ENCODE results near the gene MUC6.

MUC6 gene

DNA sequence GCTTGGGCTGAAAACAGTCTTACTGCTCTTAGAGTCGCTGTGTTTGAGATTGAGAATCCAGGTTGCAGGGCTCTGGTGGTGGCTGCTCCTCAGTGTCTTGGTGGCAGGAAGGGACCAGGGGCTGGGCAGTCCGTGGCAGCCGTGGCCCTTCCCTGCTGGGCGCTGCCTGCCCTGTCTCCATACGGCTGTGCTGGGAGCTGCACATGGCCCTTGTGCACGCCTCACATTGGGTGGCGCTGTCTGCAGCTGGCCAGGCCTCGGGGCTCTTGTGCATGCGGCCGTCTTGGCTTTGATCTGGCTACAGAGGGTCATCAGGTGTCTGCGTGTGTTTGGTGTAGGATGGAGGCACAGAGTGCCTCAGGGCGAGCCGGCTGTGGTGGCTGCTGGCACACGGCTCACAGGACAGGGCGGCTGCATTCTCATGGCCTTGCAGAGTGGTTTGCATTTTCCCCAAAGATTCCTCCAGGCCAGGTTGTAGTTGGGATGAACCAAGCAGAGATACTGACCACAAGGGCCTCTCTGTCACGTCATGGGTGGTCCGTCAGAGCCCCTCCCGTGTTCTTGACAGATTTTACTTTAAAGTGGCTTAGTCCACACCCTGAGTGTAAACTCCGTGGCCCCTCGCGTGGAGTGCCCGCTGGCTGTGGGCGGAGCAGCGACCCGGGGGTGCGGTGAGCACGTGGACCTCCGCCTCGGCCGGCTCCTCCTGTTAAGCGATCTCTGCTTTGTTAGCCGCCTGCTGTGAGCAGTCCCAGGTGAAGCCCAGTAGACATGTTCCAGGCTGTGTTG is 34.7 kb downstream of the MUC6 start:
- no peak for DNase-seq

DNA sequence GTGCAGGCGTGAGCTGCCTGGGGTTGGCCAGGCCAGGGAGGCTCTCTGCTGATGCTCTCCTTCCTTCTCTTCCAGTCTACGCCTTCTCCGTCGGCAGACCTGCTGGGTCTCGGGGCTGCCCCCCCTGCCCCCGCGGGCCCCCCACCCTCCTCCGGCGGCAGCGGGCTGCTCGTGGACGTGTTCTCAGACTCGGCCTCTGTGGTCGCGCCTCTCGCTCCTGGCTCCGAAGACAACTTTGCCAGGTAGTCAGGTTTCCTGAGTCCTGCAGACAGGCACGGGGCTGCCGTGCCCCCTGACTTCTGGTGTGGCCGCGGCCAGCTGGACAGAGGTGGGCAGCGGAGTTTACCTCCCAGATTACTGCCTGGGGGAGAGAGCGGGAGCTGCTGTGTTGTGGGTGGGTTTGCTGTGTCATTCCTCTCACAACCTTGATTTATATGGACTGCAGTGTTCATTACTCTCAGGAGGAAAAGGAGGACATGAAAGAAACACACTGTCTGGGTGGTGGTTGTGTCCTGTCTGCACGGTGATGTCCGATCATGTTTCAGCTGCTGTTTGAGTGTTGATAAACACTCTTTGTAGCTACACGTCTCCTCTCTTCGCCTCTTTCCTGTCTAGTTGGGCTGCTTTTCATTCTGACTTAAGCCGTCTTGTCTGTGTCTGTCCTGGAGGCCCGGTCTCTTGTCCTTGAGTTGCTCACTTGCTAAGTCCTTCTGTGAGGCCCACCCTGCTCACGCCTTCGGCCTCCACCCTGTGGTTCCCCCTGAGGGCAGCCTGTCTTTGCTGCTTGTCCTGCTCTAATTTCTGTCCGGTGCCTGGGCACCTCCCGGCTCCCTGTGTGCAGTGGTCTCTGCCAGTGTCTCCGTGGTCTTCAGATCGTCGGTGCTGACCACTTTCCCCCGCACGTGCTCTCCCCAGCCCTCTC is 35.9 kb downstream of the MUC6 start:
- DNase-seq: no peak

DNA sequence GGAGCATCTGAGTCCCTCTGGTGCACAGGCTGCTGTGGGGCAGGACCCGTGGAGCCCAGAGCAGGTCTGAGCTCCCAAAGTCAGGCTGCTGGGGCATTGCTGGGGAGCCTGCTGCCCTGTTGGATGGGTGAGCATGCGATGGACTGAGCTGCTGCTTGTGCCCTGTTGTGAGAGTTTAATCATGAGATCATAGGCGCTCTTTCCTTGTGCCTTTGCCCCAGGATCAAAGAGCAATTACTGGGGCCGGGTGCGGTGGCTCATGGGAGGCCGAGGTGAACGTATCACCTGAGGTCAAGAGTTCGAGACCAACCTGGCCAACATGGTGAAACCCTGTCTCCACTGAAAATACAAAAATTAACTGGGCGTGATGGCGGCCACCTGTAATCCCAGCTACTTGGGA is 37.5 kb downstream of the MUC6 start:
- DNase-seq: no peak

DNA sequence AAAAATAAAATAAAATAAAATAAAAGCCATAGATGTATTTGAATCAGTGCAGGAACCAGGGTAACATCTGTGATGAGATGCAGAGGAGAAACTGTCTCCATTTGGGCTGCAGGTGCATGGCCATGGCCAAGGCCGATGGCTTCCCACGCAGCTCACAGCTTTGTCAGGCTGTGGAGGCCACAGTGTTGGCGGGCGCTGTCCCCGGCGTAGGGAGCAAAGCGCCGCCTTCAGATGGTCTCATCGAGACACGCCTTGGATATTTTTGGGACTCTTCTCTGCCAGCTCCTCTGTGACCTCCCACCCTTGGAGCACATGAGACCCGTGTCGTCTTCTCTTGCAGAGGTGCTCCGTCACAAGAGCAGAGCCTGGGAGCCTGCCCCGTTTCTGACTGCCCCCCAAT is 38.6 kb downstream of the MUC6 start:
- DNase-seq: no peak

DNA sequence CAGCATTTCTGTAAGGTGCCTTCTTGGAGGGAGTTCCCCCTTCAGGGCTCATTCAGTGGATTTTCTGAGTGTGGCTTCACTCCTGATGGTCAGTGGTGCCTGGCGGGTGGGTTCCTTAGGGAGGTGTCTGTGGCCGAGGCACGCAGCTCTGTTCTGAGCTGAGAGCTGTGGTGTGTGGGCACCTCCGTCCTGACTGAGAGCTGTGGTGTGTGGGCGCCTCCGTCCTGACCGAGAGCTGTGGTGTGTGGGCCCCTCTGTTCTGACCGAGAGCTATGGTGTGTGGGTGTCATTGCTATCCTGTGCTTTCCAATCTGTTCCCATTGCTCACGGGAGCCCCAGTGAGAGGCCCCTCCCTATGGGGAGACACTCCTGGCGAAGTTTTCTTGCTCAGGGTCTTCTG is 39.8 kb downstream of the MUC6 start:
- DNase-seq: no peak

DNA sequence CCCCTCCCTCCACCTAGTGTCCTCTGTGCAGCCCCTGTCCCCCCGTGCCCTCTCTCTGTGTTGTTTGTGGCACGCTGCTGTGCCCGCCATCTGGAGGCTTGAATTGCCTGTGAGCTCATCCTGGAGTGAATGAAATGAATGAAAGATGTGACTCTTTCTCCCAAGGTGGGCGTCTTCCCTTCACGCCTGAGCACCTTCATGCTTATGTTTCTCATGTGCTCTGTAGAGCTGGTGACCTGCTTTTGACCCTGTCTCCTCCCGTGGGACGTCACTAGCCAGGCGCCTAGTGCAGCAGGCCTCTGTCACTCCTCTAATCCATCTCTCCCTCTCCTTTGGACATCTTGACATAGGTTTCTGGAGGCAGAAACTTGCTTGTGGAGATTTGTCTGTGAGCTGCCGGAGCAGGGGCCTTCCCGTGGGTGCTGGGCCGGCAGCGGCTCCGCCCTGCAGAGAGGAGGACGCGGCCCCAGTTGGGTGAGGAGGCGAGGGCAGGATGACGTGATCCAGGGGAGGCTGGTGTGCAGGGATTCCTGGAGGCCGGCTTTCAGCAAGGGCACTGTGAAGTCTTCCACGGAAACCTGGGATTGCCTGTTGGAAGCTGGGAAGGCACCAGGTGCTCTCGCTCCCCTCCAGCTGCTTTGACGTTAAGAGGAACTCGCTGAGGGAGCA is 40.6 kb downstream of the MUC6 start:
- DNase-seq: no peak

DNA sequence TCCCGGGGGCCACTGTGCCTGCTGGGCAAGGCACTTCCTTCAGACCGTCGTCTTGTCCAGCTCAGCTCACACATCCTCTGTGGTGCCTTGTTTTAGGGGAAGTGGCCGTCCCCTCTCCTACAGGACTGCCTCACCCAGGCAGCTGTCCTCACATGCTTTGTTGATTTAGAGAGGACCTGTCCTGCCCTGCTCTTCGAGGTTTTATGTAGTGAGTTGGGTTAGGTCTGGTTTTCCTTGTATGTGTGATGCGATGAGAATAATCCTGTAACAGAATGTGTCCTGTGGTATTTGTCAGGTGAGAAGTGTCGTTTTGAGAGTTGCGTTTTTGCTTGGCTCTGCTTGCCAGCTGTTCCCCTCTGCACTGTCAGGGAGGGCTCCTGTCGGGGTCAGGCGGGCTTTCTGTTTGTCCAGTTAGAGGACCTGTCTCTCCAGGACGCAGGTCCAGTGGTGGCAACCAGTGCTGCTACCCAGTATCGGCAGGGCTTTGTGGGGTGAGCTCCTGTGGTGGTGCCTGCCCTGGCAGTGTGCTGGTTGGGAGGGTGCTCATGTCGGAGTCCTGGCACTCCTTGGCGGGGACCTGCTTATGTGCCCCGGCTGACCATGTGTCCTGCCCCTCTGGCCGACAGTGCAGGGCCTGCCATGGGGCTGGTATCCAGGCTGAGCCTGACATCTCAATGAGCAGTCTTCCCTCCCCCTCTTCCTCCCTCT is 41.3 kb downstream of the MUC6 start:
- DNase-seq: no peak

DNA sequence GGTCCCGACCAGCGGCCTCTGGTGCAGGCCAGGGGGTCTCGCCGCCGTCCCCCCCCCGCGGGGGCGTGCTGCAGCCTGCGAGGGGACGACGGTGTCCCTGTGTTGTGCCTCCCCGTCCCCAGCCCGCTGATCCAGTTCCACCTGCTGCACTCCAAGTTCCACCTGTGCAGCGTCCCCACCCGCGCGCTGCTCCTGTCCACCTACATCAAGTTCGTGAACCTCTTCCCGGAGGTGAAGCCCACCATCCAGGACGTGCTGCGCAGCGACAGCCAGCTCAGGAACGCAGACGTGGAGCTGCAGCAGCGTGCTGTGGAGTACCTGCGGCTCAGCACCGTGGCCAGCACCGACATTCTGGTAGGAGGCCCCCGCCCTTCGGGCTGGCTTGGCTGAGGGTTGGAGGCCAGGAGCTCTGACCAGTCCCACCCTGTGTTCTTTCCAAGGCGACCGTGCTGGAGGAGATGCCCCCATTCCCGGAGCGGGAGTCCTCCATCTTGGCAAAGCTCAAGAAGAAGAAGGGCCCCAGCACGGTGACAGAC is 42.8 kb downstream of the MUC6 start:
- DNase-seq: no peak

DNA sequence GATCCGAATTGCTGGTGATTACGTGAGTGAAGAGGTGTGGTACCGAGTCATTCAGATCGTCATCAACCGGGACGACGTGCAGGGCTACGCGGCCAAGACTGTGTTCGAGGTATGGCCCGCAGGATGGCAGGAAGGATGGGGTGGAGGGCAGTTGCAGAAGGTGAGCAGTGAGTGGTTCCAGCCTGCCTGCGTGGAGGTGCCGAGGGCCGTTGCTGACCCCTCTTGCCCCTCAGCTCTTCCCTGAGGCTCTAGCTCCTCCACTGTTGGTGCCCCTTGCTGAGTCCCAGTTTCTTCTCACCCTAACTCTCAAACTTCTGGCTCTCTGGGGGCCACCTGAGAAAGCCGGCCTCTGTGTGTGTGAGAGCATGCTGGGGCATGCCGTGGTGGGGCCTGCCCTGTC is 43.9 kb downstream of the MUC6 start:
- DNase-seq: no peak

DNA sequence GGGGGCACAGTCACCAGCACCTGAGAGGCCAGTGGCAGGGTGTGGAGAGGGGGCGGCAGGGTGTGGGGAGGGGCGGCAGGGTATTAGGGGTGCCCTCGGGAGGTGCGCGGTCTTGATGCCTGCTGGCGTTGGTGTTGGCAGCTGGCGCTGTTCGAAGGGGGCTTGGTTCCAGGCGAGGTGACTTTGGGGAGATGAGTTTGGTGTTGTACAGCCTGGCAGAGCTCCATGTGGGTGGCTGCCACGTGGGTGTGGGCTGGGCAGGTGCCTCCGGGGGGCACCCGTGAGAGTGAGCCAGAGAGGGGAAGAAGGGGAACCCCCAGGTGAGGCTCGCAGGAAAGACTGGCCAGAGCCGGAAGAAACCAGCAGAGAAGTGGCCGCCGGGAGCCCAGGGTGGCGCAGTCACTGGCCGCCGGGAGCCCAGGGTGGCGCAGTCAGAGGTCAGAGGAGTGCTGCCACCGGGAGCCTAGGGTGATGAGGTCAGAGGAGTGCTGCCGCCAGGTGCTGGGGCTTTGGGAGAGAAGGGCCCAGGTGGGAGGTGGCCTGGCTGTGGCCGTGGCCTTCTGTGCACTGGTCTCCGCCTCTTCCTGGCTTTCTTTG is 44.7 kb downstream of the MUC6 start:
- no peak for DNase-seq

DNA sequence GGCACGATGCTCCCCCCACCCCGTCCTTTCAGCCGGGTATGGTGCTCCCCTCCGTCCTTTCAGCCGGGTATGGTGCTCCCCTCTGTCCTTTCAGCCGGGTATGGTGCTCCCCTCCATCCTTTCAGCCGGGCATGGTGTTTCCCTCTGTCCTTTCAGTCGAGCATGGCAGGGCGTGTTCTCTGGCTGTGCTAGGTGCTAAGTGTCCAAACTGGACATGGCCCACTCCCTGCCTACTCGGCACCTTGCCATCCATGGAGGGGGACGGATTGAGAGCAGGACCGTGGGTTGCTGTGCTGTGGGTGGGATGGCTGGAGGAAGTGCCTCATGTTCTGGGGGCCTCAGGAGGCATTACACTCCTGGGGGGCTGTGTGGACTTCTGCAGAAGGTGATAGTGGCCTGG is 45.5 kb downstream of the MUC6 start:
- no peak for DNase-seq

DNA sequence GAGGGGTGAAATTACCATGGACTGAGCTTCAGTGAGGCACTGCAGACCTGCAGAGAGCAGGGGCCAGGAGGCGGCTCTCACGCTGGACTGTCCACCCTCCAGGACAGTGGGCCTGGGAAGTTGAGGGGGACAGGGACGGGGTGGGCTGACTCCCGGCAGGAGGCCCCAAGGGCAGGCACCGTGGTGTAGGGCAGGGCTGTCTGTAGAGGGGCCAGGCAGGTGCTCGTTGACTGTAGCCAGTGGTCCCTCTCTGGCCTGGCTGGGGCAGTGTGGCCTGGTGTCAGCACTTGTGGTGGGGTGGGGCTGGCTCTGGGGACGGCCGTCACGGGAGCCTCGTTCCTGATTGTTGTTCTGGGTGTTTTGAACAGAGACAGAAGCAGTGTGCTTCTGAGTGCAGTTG is 46.4 kb downstream of the MUC6 start:
- DNase-seq: no peak

DNA sequence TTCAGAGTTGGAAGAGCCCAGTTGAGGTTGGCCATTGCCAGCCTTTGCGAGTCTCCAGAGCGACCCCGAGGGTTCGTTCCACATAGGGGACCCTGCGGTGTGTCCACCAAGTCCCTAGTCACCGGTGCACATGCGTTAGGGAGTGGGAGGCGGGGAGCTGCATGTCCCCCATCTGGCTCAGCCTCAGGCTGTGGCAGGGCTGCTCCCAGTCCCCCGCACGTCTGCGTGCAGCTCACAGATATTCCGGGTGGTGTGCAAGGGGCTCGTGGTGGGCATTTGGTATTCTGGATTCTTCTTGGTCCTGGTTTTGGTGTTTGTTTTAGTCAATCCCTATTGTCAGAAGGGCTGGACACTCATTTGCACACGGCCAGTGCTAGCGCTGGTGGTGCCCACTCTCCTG is 48.8 kb downstream of the MUC6 start:
- no peak for DNase-seq

DNA sequence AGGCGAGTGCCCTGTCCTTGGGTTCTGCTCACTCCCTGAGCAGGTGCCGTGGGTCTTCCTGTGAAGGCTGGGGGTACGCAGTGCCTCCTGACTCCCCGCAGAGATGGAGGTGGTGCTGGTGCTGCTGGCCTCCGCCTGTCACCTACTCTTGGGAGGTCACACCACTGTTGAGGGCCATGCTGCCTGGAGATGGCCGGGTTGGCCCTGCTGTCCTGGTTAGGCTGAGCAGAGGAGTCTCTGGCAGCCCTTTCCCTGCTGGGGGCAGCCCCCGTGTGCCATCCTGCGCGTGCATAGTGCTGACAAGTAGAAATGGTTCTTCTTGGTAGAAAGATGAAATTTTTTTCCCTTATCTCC is 49.6 kb downstream of the MUC6 start:
- no peak for DNase-seq

DNA sequence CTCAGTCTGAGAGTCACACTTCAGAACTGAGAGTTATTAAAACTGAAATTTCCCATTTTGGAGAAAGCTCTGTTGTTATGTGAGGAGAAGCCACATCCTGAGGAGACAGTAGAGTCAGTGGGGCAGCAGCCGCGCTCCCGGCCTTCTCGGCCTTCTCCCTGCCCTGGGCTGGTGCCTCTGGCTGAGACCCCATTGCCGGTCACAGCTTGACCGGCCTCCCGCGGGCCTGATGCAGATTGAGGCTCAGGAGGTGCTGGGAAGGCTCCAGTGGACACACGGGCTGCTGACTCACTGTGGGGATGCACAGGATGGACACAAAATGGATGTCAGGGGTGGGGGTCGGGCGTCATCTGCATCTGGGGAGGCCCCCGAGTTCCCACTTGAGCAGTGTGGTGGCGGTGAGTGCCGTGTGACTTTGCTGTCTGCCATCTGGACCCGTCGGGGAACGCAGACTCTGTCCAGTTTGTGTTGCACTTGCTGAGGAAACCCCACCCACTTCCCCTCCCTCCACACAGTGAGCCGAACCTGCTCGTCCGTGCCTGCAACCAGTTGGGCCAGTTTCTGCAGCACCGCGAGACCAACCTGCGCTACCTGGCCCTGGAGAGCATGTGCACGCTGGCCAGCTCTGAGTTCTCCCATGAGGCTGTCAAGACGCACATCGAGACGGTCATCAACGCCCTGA is 50.1 kb downstream of the MUC6 start:
- no peak for DNase-seq

DNA sequence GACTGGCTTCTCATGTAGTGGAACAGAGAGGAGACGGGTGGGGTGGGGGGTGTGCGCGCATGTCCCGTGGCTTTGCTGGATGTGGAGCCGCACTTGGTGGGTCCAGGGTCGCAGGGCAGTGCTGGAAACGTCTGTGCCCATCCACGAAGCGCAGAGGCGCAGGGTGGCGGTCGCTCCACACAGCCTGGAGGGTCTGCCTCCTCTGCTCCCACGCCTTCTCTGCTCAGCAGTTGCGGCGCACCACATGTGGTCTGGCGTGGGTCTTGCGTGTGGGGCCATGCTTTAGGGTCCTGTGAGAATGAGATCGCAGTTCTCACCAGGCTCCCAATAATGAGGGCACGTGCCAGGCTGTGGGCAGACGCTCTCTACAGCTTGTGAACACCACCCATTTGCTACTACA is 50.7 kb downstream of the MUC6 start:
- DNase-seq: no peak

DNA sequence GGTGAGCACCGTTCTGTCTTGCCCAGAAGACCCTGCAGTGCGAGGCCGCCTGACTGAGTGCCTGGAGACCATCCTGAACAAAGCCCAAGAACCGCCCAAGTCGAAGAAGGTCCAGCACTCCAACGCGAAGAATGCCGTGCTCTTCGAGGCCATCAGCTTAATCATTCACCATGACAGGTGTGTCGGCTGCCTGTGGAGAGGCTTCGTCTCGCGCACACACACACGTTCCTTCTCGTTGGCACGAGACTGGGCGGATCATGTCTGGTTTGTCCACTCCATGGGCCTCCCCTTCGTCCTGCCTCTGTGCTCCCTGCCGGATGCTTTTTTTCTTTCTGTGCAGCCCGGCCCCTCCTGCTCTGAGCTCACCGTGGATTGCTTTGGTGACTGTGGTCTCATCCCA is 51.1 kb downstream of the MUC6 start:
- no peak for DNase-seq

DNA sequence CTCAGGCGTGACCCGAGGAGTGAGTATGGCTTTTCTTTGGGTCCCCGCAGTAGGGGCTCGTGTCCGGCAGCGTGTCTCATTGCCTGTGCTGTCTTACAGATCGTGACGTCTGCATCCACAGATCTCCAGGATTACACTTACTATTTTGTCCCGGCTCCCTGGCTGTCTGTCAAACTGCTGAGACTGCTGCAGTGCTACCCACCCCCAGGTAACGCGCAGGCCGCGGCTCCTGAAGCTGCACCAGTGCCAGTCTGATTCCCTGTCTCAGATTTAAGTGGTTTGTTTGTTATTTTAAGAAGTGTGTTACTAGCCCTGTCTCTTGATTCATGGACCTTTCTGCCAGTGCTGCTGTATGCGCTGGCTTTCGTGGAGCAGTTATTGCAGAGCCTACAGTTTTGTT is 52.0 kb downstream of the MUC6 start:
- no peak for DNase-seq

DNA sequence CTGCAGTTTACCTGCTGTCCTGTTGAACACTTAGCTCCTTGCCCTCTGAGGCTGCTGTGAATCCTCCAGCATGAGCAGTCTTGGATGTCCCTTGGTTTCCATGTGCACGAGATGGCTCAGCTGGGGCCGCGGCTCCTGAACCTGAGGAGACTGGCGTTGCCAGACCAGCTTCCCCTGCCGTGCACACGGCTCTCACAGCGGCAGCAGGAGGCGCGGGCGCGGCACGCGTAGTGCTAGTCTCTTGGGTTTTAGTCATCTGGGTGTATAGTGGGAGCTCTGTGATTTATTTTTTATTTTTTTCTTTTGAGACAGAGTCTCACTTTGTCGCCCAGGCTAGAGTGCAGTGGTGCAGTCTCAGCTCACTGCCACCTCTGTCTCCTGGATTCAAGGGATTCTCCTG is 54.8 kb downstream of the MUC6 start:
- DNase-seq: no peak

DNA sequence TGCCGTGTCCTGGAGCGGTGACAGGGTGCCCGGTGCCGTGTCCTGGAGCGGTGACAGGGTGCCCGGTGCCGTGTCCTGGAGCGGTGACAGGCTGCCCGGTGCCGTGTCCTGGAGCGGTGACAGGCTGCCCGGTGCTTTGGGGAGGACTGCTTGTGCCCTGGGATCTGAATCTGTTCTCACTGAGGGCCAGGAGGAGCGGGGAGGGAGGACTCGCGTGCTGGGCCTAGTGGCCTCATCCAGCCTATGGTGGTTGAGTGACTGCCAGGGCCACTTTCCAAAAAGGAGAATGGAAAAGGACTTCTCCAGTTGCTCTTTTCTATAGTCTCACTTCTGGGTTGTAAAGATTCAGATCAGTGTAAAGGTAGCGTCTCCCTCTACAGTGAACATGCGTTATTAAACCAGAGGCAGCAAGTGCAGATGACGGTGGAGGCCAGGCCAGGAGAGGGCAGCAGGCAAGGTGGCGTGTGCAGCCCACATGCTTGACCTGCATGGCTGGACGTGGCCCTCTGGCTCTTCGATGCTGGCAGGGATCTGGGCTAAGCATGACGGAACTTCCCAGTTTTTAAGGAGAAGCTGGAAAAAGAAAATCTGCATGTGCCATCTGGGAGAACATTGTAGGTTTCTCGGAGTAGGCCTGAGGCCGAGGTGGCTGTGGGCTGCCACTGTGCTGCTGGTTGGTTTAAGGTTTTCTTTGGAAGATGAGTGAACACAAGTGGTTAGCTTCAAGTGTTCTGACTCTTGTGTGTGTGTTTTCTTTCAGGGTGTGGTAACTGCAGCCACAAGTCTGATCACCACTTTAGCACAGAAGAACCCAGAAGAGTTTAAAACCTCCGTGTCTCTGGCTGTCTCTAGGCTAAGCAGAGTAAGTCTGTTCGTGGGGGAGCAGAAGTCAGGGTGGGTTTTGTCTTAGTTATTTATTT is 55.8 kb downstream of the MUC6 start:
- DNase-seq: no peak

DNA sequence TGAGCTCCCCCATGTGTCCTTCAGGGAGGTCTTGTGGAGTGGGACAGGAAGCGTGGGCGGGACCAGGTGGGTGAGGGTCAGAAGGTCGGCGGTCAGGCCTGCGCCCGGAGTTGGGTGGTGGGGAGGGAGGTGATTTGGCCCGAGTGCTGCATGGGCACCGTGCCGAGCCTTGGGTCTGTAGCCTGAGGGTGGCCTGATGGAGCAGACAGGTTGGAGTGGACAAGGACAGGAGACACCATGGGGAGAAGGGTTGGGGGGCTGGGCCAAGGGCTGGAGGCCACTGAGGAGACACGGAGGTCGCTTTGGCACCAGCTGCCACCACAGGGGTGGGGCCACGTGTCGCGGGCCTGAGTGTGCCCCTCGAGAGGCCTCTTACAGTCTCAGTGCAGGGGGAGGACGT is 57.7 kb downstream of the MUC6 start:
- DNase-seq: no peak
